Uterus (tissue), 2 donors: ENCODE measurements around the gene MPG.

ENCODE experiments used
- POLR2A ChIP-seq, 2 donors: fragments of 450-650 bp; IDR thresholded peaks; one replicate each; pipeline ENCODE4 v1.6.1; 2016; ENCODE audit warnings: antibody characterized with exemption in 2 of 2, mild to moderate bottlenecking in 1 of 2, moderate library complexity in 1 of 2
- TF ChIP-seq, protein P1 (sequence below), 4 experiments: fragments of 200-600 bp in 2 of 4; fragments of 450-650 bp in 2 of 4; sonication (generic) in 2 of 4; IDR thresholded peaks; one replicate each; pipeline ENCODE4 v1.5.1; 2016 to 2019; ENCODE audit warnings: antibody characterized with exemption in 4 of 4, mild to moderate bottlenecking in 2 of 4, moderate library complexity in 1 of 4

- TF ChIP-seq POLR2A (IDR thresholded peaks at IDR 0.05) = no peak
- TF ChIP-seq, protein P1, sequence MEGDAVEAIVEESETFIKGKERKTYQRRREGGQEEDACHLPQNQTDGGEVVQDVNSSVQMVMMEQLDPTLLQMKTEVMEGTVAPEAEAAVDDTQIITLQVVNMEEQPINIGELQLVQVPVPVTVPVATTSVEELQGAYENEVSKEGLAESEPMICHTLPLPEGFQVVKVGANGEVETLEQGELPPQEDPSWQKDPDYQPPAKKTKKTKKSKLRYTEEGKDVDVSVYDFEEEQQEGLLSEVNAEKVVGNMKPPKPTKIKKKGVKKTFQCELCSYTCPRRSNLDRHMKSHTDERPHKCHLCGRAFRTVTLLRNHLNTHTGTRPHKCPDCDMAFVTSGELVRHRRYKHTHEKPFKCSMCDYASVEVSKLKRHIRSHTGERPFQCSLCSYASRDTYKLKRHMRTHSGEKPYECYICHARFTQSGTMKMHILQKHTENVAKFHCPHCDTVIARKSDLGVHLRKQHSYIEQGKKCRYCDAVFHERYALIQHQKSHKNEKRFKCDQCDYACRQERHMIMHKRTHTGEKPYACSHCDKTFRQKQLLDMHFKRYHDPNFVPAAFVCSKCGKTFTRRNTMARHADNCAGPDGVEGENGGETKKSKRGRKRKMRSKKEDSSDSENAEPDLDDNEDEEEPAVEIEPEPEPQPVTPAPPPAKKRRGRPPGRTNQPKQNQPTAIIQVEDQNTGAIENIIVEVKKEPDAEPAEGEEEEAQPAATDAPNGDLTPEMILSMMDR (IDR thresholded peaks at IDR 0.05) = no peak
Observed at GRCh38 chr16:47234-47633, 30.8 kb upstream of the MPG start.
